ENCODE data around the gene PDZK1.
"Not testable (repeated sequence)": the region's sequence is repeated elsewhere in the genome, so short reads cannot be mapped to it uniquely, and the experiment has no call there.

PDZK1 gene

DNA sequence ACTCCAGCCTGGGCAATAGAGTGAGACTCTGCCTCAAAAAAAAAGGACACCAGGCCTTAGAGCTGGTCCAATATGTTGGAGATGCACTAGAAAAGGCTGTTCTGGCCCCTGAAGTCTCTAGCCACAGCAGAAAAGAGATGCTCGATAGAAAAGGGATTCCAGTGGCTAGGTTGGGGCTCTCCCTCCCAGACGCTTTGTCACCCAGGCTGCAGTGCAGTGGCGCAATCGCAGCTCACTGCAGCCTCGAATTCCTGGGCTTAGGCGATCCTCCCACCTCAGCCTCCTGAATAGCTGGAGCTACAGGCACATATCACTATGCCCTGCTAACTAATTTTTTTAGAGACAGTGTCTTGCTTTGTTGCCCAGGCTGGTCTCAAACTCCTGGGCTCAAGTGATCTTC, 18.2 kb downstream of the PDZK1 start:
- TF ChIP-seq, protein P1, sequence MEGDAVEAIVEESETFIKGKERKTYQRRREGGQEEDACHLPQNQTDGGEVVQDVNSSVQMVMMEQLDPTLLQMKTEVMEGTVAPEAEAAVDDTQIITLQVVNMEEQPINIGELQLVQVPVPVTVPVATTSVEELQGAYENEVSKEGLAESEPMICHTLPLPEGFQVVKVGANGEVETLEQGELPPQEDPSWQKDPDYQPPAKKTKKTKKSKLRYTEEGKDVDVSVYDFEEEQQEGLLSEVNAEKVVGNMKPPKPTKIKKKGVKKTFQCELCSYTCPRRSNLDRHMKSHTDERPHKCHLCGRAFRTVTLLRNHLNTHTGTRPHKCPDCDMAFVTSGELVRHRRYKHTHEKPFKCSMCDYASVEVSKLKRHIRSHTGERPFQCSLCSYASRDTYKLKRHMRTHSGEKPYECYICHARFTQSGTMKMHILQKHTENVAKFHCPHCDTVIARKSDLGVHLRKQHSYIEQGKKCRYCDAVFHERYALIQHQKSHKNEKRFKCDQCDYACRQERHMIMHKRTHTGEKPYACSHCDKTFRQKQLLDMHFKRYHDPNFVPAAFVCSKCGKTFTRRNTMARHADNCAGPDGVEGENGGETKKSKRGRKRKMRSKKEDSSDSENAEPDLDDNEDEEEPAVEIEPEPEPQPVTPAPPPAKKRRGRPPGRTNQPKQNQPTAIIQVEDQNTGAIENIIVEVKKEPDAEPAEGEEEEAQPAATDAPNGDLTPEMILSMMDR (IDR thresholded peaks at IDR 0.05; ENCODE audit: extremely low read depth, insufficient read depth, missing control alignments): no peak
- in situ Hi-C loops (cut with MboI; ENCODE audit: low pct_unique_long_range_greater_than_20kb, low sequenced_read_pairs, unreplicated experiment): no loop called here
- DNase-seq (ENCODE audit: low spot score): no peak

DNA sequence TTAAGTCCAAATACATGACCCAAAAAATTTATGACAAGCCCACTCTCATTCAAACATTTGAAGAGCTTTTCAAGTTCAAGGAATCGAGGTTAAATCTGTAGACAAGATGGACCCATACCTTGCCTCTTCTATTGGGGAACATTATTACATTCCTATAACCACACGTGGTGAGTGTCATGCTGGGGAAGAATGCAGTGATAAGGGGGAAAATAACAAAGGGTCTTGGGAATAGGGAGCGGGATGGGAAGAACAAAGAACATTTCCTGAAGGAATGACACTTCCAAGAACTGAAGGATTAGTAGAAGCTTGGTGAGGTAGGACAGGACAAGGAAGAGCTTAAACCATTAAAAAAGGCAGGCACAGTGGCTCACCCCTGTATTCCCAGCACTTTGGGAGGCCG, 18.8 kb downstream of the PDZK1 start:
- DNase-seq (ENCODE audit: low spot score): no peak
- in situ Hi-C loops (cut with MboI; ENCODE audit: low pct_unique_long_range_greater_than_20kb, low sequenced_read_pairs, unreplicated experiment): no loop called here
- TF ChIP-seq, protein P1 (IDR thresholded peaks at IDR 0.05; ENCODE audit: extremely low read depth, insufficient read depth, missing control alignments): no peak

DNA sequence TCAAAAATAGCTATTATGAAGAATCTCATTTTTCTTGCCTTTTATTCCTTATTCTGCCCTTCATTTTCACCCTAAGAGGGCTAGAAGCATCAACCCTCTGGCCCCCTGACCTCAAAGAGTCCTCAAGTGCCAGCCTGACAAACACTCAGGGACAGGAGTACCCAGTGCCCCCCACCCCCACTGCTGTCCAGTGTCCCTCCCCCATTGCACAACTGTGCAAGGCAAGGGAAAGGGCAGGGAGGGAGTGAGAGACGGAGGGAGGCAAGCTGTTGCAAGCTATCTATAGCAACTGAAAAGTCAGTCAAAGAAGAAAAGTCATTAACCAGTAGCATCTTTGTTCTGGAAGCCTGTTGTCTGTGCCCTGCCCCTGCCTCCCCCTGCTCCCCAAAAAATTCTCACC, 21.1 kb downstream of the PDZK1 start:
- DNase-seq (ENCODE audit: low spot score); in situ Hi-C loops (cut with MboI; ENCODE audit: low pct_unique_long_range_greater_than_20kb, low sequenced_read_pairs, unreplicated experiment): not testable (repeated sequence)

DNA sequence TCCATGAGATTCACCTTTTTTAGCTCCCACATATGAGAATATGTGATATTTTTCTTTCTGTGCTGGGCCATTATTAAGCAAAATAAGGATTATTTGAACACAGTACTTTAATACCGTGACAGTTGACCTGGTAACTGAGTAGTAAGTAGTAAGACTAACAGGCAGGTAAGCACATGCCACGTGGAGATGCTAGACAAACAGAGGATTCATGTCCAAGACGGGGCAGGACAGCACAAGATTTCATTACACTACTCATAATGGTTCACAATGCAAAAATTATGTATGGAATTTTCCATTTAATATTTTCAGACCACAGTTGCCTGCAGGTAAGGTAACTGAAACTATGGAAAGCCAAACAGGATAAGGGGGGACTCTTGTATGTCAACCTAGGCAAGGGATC, 22.3 kb downstream of the PDZK1 start:
- DNase-seq (ENCODE audit: low spot score); in situ Hi-C loops (cut with MboI; ENCODE audit: low pct_unique_long_range_greater_than_20kb, low sequenced_read_pairs, unreplicated experiment): not testable (repeated sequence)

DNA sequence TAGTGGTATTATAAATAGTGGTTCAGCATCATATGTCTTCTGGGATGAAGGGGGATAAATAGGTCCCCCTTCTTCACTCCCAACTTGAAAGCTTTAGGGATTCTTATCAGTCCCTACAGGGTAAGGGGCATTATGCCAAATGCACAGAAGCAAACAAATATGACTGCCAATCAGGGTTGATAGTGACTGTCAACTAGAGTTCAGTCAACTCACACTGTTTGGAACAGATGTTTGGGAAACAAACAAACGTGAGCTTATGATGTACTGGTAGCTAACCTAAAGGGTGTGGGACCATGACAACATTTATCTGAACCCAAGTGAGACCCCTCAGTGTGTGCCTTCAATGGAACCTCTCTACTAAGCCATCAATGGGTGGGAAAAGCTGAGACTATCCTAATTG, 34.0 kb downstream of the PDZK1 start:
- in situ Hi-C loops (cut with MboI; ENCODE audit: low pct_unique_long_range_greater_than_20kb, low sequenced_read_pairs, unreplicated experiment); DNase-seq (ENCODE audit: low spot score): not testable (repeated sequence)

DNA sequence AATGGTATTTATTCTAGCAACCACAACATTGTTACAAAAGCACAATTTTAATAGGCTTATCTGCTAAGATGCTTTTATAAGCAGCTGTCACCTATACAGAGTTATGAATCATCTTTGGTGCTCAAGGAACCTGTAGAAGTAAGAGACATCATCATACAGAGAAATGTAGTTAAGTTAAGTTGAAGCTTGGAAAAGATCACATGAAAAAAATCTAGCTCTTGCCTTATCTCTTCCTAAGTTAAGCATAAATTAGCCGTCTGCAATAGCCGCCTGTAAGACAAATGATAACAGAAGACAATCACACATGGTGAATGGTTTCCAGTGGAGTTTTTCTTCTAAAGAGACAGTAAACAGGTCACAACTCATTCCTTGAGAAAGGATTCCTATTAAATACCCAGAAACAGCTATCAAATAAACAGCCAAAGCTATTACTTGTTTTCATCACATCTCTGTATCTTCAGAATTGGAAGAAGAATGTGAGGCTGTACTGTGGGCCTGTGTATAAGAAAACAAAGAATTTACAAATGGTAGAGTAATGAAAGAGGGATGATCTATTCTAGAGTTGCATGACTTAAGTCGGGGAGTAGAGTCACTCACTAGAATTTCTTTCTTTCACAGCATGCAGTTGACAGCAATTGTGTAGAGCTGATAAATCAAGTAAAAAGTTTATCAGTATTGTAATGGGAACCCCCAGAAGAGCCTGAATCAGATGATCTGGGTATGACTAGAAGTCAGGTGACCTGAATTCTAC, 36.0 kb downstream of the PDZK1 start:
- in situ Hi-C loops (cut with MboI; ENCODE audit: low pct_unique_long_range_greater_than_20kb, low sequenced_read_pairs, unreplicated experiment); DNase-seq (ENCODE audit: low spot score): not testable (repeated sequence)

DNA sequence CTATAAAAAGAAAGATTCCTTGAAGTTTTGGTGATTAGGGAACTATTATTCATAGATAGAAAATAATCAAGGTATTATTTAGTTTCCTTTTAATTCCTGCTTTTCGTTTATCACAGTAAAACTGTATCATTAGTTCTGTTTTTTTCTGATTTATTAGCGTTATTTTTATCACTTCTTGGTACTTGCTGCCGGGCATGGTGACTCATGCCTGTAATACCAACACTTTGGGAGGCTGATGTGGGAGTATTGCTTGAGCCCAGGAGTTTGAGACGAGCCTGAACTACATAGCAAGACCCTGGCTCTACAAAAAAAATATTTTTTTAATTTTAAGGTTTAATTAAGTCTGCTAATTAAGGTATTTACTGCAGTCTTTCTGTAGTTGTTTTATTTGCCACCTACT, 42.2 kb downstream of the PDZK1 start:
- in situ Hi-C loops (cut with MboI; ENCODE audit: low pct_unique_long_range_greater_than_20kb, low sequenced_read_pairs, unreplicated experiment); DNase-seq (ENCODE audit: low spot score): not testable (repeated sequence)

DNA sequence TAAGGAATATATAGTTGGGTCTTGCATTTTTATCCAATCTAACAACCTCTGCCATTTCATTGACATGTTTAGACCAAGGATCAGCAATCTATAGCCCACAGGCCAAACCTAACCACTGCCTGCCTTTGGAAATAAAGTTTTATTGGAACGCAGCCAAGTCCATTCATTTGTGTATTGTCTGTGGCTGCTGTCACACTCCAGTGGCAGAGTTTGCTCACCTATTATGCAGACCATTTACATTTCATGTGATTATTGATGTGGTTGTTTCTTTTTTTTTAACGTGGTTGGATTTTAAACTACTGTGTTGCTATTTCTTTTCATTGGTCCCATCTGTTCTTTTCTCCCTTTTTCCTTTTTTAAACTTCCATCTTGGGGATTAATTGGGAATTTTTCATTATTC, 44.7 kb downstream of the PDZK1 start:
- in situ Hi-C loops (cut with MboI; ENCODE audit: low pct_unique_long_range_greater_than_20kb, low sequenced_read_pairs, unreplicated experiment); DNase-seq (ENCODE audit: low spot score): not testable (repeated sequence)

DNA sequence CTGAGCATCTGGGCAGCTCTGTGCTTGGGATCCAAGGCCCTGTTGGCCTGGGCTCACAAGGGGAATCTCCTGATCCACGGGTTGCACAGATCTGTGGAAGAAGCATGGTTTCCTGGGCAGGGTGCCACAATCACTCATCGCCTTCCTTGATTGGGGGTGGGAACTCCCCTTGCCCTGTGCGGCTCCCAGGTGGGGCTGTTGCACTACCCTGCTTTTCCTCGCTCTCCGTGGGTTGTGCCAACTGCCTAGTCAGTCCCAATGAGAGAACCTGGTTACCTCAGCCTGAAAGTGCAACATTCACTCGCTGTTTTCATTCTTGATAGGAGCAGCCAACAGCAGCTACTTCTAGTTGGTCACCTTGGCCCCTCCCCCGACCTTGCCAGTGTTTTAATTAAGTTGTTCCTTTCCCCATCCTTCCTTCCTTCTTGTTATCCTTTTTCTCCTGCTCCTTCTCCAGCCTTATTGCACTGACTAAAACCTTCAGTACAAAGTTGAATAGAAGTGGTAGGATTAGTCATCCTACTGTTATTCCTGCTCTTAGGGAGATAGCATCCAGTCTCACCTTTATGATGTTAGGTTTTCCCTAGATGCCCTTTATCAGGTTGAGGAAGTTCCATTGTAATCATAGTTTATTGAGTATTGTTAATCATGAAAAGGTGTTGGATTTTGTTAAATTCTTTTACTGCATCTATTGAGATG, 50.8 kb downstream of the PDZK1 start:
- in situ Hi-C loops (cut with MboI; ENCODE audit: low pct_unique_long_range_greater_than_20kb, low sequenced_read_pairs, unreplicated experiment); DNase-seq (ENCODE audit: low spot score): not testable (repeated sequence)

DNA sequence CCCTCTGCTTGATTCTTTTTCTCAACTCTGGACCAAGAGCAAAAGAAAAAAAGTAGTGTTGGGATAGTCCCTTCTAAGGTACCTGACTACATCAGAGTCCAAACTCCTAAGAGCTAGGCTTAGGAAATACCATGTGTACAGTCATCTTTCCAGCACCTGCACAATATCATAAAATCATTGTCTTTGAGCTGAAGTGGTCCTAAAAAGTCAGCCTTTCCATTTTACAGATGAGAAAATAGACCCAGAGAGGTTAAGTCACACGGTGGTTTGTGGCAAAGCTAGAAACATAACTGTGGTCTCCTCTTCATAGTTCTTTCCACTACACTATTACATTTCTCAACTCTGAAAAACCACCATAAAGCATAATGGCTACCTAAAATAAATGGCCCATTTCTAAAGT, 63.2 kb downstream of the PDZK1 start:
- in situ Hi-C loops (cut with MboI; ENCODE audit: low pct_unique_long_range_greater_than_20kb, low sequenced_read_pairs, unreplicated experiment); DNase-seq (ENCODE audit: low spot score): not testable (repeated sequence)

DNA sequence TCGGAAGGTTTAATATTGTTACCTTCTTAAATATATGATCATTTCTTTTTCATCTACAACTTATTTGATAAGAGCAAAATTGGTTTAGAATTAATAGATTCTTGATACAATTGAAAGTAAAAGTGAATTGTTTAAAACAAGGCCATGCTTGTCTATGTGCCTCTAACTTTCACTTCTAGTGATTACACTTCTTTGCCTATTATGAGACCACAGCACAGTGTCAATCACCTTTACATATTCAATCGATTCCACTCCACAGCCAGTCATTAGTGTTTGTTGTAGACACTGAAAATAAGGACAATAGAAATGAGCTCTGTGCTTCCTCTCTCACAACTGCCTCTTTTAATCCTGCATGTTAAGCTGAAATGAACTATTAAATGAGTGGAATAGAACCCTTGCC, 65.3 kb downstream of the PDZK1 start:
- in situ Hi-C loops (cut with MboI; ENCODE audit: low pct_unique_long_range_greater_than_20kb, low sequenced_read_pairs, unreplicated experiment): not testable (repeated sequence)

DNA sequence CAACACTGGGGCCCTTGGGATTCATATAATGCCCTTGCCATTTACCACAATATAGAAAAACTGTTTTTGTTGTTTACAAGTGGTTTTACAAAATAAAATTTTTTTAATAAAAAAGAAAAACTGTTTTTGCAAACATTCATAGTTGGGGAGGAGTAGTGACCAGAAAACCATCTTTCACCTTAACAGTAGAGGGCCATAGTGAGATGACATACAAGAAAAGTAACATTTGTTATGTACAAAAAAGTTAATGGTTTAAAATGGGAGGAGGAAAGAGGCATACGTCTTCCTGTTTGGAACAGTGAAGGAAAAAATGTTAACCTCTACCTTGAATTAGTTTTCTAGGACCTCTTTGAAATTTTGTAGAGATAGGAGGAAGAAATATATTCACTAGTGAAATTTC, 70.9 kb downstream of the PDZK1 start:
- DNase-seq (ENCODE audit: low spot score); in situ Hi-C loops (cut with MboI; ENCODE audit: low pct_unique_long_range_greater_than_20kb, low sequenced_read_pairs, unreplicated experiment): not testable (repeated sequence)

More for the DNA sequence above, 65.3 kb downstream of the PDZK1 start:
- not testable (repeated sequence) for DNase-seq (ENCODE audit: low spot score)

DNA sequence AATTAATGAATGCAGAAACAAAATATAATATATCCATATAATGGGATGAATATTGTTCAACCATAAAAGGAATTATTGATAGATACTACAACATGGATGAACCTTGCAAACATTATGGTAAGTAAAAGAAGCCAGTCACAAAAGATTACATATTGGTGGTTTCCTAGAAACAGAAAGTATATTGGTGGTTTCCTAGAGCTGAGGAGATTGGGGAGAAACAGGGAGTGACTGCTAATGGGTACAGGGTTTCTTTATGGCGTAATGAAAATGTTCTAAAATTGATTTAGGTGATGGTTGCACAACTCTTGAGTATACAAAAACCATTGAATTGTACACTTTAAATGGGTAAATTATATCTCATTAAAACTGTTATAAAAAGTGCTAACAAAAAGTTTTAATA, 85.0 kb downstream of the PDZK1 start:
- DNase-seq (ENCODE audit: low spot score); in situ Hi-C loops (cut with MboI; ENCODE audit: low pct_unique_long_range_greater_than_20kb, low sequenced_read_pairs, unreplicated experiment): not testable (repeated sequence)

Measured in GM13977 (cell line).